ENCODE measurements around the gene IRAK2. TPM values are rescaled to one million over a fixed set of nuclear protein-coding genes. Genes with fewer than 3 reads are reported as not detected.

IRAK2 gene
- total RNA-seq, 1 experiment from 2014 or later: 0.04 TPM

DNA sequence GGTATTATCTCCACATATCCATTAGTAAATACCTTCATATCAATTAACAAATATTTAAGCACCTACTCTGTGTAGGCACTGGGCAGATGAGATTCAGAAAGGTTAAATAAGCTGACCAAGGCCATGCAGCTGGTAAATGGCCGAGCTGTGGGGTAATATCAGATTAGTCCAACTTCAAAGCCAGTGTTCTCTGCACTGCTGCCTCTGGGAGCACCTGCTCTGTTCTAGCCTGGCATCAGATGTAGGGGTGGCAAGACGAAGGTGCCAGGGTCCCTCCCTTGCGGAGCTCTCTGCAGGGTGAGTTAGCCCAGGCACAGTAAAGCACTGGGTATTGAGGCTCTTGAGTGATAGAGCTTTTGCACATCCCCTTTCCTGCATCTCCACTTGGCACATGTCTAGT lies 89.0 kb downstream of the IRAK2 start:
- DNase-seq: no peak
- Histone ChIP-seq H3K9me3 (ENCODE audit: low read length) (no peaks in the 10 kb centered on the region), H3K4me2 (ENCODE audit: low read depth, low read length, poor library complexity, severe bottlenecking) (no peak overlapping the region), H3K9ac (ENCODE audit: low read length) (no peak overlapping the region), H3K9me2 (replicated peaks; ENCODE audit: insufficient read depth, low read length) (no peaks in the 10 kb centered on the region), H3K36me3 (ENCODE audit: insufficient read depth, low read length) (peaks cover 26% of the 10 kb centered on the region), H3K4me1 (ENCODE audit: low read length) (peaks cover 28% of the 10 kb centered on the region), H4K20me1 (ENCODE audit: insufficient read depth, low read depth, low read length) (peaks cover 7% of the 10 kb centered on the region), H3K27me3 (ENCODE audit: low read length) (no peaks in the 10 kb centered on the region), H2AFZ (ENCODE audit: low read length) (no peak overlapping the region), H3K27ac (ENCODE audit: low read length) (no peak overlapping the region), H3K4me3 (ENCODE audit: low read length) (no peak overlapping the region), H3K79me2 (ENCODE audit: low read length) (peaks cover 80% of the 10 kb centered on the region)

DNA sequence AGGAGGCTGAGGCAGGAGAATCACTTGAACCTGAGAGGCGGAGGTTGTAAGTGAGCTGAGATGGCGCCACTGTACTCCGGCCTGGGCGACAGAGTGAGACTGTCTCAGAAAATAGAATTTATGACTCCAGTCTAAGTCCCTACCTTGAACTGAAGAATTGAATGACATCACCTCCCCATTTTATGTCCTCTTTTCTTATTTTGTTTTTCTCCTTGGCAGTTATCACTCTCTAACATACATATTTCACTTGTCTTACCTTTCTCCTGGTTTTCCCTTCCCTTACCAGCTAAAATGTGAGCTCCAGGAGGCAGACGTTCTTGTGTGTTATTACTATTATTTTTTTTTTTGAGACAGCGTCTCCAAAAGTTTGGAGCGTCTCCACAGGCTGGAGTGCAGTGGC lies 91.1 kb downstream of the IRAK2 start:
- peaks cover 16% of the 10 kb centered on the region for H4K20me1 ChIP-seq (ENCODE audit: insufficient read depth, low read depth, low read length)
- peaks cover 27% of the 10 kb centered on the region for H3K36me3 ChIP-seq (ENCODE audit: insufficient read depth, low read length)
- H3K9ac ChIP-seq (ENCODE audit: low read length): no peak overlapping the region
- no peak overlapping the region for H2AFZ ChIP-seq (ENCODE audit: low read length)
- no peaks in the 10 kb centered on the region for H3K9me2 ChIP-seq (replicated peaks; ENCODE audit: insufficient read depth, low read length)
- no peak overlapping the region for H3K4me3 ChIP-seq (ENCODE audit: low read length)
- no peak overlapping the region for H3K4me2 ChIP-seq (ENCODE audit: low read depth, low read length, poor library complexity, severe bottlenecking)
- no peaks in the 10 kb centered on the region for H3K9me3 ChIP-seq (ENCODE audit: low read length)
- peaks cover 15% of the 10 kb centered on the region for H3K4me1 ChIP-seq (ENCODE audit: low read length)
- DNase-seq: no peak
- H3K79me2 ChIP-seq (ENCODE audit: low read length): peaks cover 80% of the 10 kb centered on the region
- no peak overlapping the region for H3K27ac ChIP-seq (ENCODE audit: low read length)
- H3K27me3 ChIP-seq (ENCODE audit: low read length): no peaks in the 10 kb centered on the region

DNA sequence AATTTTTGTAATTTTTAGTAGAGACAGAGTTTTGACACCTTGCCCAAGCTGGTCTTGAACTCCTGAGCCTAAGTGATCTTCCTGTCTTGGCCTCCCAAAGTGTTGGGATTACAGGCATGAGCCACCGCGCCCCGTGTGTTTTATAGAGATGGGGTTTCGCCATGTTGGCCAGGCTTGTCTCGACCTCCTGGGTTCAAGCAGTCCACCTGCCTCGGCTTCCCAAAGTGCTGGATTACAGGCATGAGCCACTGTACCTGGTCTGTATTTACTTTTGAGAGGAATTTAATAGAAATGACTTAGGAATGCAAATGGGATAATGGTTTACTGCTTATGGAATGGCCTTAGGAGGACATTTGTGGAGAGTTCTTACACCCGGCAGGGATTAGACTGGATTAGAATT lies 94.3 kb downstream of the IRAK2 start:
- no peaks in the 10 kb centered on the region for H3K9me2 ChIP-seq (replicated peaks; ENCODE audit: insufficient read depth, low read length)
- H3K27ac ChIP-seq (ENCODE audit: low read length): no peak overlapping the region
- no peaks in the 10 kb centered on the region for H3K9me3 ChIP-seq (ENCODE audit: low read length)
- no peak for DNase-seq
- H3K79me2 ChIP-seq (ENCODE audit: low read length): peaks cover 85% of the 10 kb centered on the region
- H2AFZ ChIP-seq (ENCODE audit: low read length): no peak overlapping the region
- H3K4me3 ChIP-seq (ENCODE audit: low read length): no peak overlapping the region
- H3K36me3 ChIP-seq (ENCODE audit: insufficient read depth, low read length): peaks cover 21% of the 10 kb centered on the region; the same call in 1 of the 2 replicates
- H3K4me1 ChIP-seq (ENCODE audit: low read length): peaks cover 10% of the 10 kb centered on the region
- no peak overlapping the region for H3K4me2 ChIP-seq (ENCODE audit: low read depth, low read length, poor library complexity, severe bottlenecking)
- peaks cover 13% of the 10 kb centered on the region for H4K20me1 ChIP-seq (ENCODE audit: insufficient read depth, low read depth, low read length)
- no peaks in the 10 kb centered on the region for H3K27me3 ChIP-seq (ENCODE audit: low read length)
- H3K9ac ChIP-seq (ENCODE audit: low read length): no peak overlapping the region

DNA sequence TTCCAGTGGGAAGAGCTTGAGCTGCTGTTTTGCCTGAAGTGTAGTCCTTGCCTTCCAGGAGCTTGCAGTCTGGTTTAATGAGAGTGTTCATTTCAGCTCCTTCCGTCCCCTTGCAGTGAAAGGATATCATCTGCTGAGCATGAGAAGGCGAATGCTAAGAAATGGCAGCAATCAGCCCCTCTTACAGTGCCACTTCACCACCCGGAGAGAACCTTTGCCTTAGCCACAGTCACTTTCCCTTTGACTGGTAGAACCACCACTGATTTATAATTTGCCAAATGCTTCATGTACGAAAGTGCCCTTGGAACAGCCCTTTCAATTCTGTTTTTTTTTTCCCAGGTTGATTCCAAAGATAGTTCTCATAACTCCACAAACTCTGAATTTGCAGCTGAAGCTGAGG lies 95.1 kb downstream of the IRAK2 start:
- Histone ChIP-seq H3K36me3 (ENCODE audit: insufficient read depth, low read length) (peaks cover 25% of the 10 kb centered on the region; the same call in 1 of the 2 replicates), H3K79me2 (ENCODE audit: low read length) (peaks cover 85% of the 10 kb centered on the region)

DNA sequence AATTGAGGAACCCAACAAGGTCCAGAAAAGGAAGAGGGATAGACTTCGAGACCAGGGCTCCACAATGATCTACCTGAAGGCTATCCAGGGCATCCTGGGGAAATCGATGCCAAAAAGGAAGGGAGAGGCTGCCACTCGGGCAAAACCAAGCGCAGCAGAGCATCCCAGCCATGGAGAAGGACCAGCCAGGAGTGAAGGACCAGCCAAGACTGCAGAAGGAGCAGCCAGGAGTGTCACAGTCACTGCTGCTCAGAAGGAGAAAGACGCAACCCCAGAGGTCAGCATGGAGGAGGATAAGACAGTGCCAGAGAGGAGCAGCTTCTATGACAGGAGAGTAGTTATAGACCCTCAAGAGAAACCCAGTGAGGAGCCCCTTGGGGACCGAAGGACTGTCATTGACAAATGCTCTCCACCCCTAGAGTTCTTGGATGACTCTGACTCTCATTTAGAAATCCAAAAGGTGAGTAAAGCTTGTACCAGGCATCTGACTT lies 95.5 kb downstream of the IRAK2 start:
- H3K9me3 ChIP-seq (ENCODE audit: low read length): no peaks in the 10 kb centered on the region
- H3K27ac ChIP-seq (ENCODE audit: low read length): no peak overlapping the region
- H3K4me3 ChIP-seq (ENCODE audit: low read length): no peak overlapping the region
- peaks cover 85% of the 10 kb centered on the region for H3K79me2 ChIP-seq (ENCODE audit: low read length)
- 0 out of 2 replicates have a peak, but pooled peaks cover under 1% of the 10 kb centered on the region for H3K4me1 ChIP-seq (ENCODE audit: low read length)
- no peaks in the 10 kb centered on the region for H3K27me3 ChIP-seq (ENCODE audit: low read length)
- H3K9ac ChIP-seq (ENCODE audit: low read length): no peak overlapping the region
- H3K4me2 ChIP-seq (ENCODE audit: low read depth, low read length, poor library complexity, severe bottlenecking): no peak overlapping the region
- H3K36me3 ChIP-seq (ENCODE audit: insufficient read depth, low read length): peaks cover 22% of the 10 kb centered on the region; the same call in 1 of the 2 replicates
- peaks cover 13% of the 10 kb centered on the region for H4K20me1 ChIP-seq (ENCODE audit: insufficient read depth, low read depth, low read length)
- DNase-seq: no peak
- no peaks in the 10 kb centered on the region for H3K9me2 ChIP-seq (replicated peaks; ENCODE audit: insufficient read depth, low read length)
- no peak overlapping the region for H2AFZ ChIP-seq (ENCODE audit: low read length)

More for the DNA sequence above, 95.1 kb downstream of the IRAK2 start:
- Histone ChIP-seq H3K9me3 (ENCODE audit: low read length) (no peaks in the 10 kb centered on the region), H3K9me2 (replicated peaks; ENCODE audit: insufficient read depth, low read length) (no peaks in the 10 kb centered on the region), H3K27me3 (ENCODE audit: low read length) (no peaks in the 10 kb centered on the region), H3K4me3 (ENCODE audit: low read length) (no peak overlapping the region), H3K27ac (ENCODE audit: low read length) (no peak overlapping the region), H4K20me1 (ENCODE audit: insufficient read depth, low read depth, low read length) (peaks cover 13% of the 10 kb centered on the region), H3K4me1 (ENCODE audit: low read length) (peaks cover 3% of the 10 kb centered on the region; the same call in 1 of the 2 replicates), H3K4me2 (ENCODE audit: low read depth, low read length, poor library complexity, severe bottlenecking) (no peak overlapping the region), H3K9ac (ENCODE audit: low read length) (no peak overlapping the region), H2AFZ (ENCODE audit: low read length) (no peak overlapping the region)
- DNase-seq: no peak

DNA sequence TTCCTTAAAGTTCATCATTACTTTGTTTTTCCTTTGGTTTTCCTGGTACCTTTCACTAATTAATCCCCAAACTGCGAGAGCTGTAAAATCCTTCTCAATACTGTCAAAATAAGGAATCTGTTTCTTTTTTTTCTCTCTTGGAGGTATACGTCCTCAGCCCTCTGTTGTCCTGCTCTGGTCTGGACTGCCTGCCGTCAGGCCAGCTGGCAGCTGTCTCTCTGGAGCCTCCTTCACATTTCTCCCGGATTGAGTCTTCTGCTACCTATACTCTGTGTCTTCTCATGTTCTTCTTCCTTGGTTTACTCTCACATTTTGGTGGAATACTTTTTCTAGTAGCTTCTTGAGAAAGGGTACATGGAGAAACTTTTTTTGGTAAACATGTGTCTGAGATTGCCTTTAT lies 97.3 kb downstream of the IRAK2 start:
- no peak overlapping the region for H2AFZ ChIP-seq (ENCODE audit: low read length)
- H3K27ac ChIP-seq (ENCODE audit: low read length): no peak overlapping the region
- no peak overlapping the region for H3K4me3 ChIP-seq (ENCODE audit: low read length)
- H3K9me3 ChIP-seq (ENCODE audit: low read length): no peaks in the 10 kb centered on the region
- no peaks in the 10 kb centered on the region for H3K9me2 ChIP-seq (replicated peaks; ENCODE audit: insufficient read depth, low read length)
- H3K4me1 ChIP-seq (ENCODE audit: low read length): no peaks in the 10 kb centered on the region
- peaks cover 29% of the 10 kb centered on the region; the same call in 1 of the 2 replicates for H3K36me3 ChIP-seq (ENCODE audit: insufficient read depth, low read length)
- H3K4me2 ChIP-seq (ENCODE audit: low read depth, low read length, poor library complexity, severe bottlenecking): no peak overlapping the region
- H3K27me3 ChIP-seq (ENCODE audit: low read length): no peaks in the 10 kb centered on the region
- no peak overlapping the region for H3K9ac ChIP-seq (ENCODE audit: low read length)
- no peak for DNase-seq
- peaks cover 88% of the 10 kb centered on the region for H3K79me2 ChIP-seq (ENCODE audit: low read length)
- peaks cover 10% of the 10 kb centered on the region for H4K20me1 ChIP-seq (ENCODE audit: insufficient read depth, low read depth, low read length)

DNA sequence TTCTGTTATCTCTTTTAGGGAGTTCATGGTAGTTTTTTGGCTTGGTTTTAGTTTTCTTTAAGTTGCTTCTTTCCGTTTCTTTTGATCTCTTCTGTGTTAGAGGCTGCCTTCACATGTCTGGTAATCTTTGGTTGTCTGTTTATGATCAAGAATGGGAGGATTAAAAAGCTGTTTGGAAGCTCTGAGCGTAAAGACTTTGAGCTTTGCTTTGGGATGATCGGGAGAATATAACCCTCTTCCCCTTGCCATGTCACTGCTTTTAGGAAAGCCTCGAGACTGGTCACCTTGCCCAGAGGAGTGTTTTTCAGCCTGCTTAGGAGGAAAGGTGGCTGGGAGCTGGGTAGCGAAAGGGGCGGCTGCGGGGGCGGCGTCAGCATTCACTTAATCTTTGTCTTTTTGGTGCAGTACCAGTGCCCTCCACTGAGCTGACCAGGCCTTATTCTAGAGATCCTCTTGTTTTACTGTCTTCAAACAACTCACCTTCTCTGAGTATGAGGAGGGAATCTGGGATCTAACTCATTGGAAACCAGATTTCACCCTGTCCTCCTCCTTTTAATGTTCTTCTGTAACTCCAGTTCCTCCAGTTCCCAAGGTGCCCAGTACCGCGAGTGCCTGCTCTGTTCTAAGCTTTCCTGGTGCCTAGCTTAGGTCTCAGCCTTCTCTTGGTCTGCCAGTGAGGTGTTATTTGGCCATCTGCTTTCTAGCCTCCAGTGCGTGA lies 99.1 kb downstream of the IRAK2 start:
- Histone ChIP-seq H3K4me2 (ENCODE audit: low read depth, low read length, poor library complexity, severe bottlenecking) (no peak overlapping the region), H3K27me3 (ENCODE audit: low read length) (no peaks in the 10 kb centered on the region), H3K4me3 (ENCODE audit: low read length) (no peak overlapping the region), H3K9me3 (ENCODE audit: low read length) (no peaks in the 10 kb centered on the region), H3K4me1 (ENCODE audit: low read length) (no peaks in the 10 kb centered on the region), H3K27ac (ENCODE audit: low read length) (no peak overlapping the region), H3K36me3 (ENCODE audit: insufficient read depth, low read length) (peaks cover 45% of the 10 kb centered on the region), H3K9ac (ENCODE audit: low read length) (no peak overlapping the region), H3K79me2 (ENCODE audit: low read length) (peaks cover 96% of the 10 kb centered on the region), H2AFZ (ENCODE audit: low read length) (no peak overlapping the region), H3K9me2 (replicated peaks; ENCODE audit: insufficient read depth, low read length) (no peaks in the 10 kb centered on the region), H4K20me1 (ENCODE audit: insufficient read depth, low read depth, low read length) (peaks cover 25% of the 10 kb centered on the region)
- DNase-seq: peak; percentile 62

DNA sequence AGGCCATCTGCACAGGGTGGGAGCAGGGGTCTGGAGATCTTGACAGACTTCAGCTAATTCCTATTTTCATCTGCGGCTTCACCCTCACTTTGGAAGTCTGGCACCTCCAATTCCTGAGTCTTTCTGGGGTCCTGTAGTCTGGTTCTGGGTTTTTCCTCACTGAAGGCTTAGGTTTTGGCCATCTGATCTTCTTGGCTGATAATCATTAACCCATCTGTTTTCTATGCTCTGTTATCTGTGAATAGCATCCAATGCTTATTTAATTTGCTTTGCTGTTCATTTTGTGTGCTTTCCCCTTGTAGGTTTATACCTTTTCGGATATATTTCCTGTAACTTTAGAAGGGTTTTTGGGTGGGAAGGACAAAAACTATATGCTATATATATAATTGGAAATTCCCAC lies 101.1 kb downstream of the IRAK2 start:
- no peak overlapping the region for H3K27ac ChIP-seq (ENCODE audit: low read length)
- peaks cover 54% of the 10 kb centered on the region for H3K36me3 ChIP-seq (ENCODE audit: insufficient read depth, low read length)
- DNase-seq: no peak
- H3K9ac ChIP-seq (ENCODE audit: low read length): no peak overlapping the region
- H2AFZ ChIP-seq (ENCODE audit: low read length): no peak overlapping the region
- H3K4me2 ChIP-seq (ENCODE audit: low read depth, low read length, poor library complexity, severe bottlenecking): no peak overlapping the region
- H3K4me3 ChIP-seq (ENCODE audit: low read length): no peak overlapping the region
- H3K79me2 ChIP-seq (ENCODE audit: low read length): peaks cover 96% of the 10 kb centered on the region
- H3K4me1 ChIP-seq (ENCODE audit: low read length): no peaks in the 10 kb centered on the region
- H3K9me3 ChIP-seq (ENCODE audit: low read length): no peaks in the 10 kb centered on the region
- H3K27me3 ChIP-seq (ENCODE audit: low read length): no peaks in the 10 kb centered on the region
- H3K9me2 ChIP-seq (replicated peaks; ENCODE audit: insufficient read depth, low read length): no peaks in the 10 kb centered on the region
- peaks cover 26% of the 10 kb centered on the region for H4K20me1 ChIP-seq (ENCODE audit: insufficient read depth, low read depth, low read length)
